WTC11 (cell line): Measurements from ENCODE around the gene MAGEB2. TPM values are rescaled to one million over a fixed set of nuclear protein-coding genes. Genes with fewer than 3 reads are reported as not detected.

Source experiments
- ATAC-seq: fragments of 200-7000 bp; cut with Tn5 transposase; 2 replicates; pipeline ENCODE4 v1.10.0; 2021; ENCODE audit warnings: mild to moderate bottlenecking, moderate library complexity
- CTCF ChIA-PET: fragments of 300-600 bp; sonication (Branson Sonifier 250); formaldehyde crosslinking; loops from one replicate; lab custom pipeline; 2021; ENCODE audit warnings: antibody characterized with exemption; lab: Charles Lee
- POLR2A ChIA-PET: fragments of 350-600 bp; sonication (Branson Sonifier 250); formaldehyde crosslinking; loops from one replicate; lab custom pipeline; 2021; ENCODE audit warnings: antibody characterized with exemption; lab: Charles Lee
- DNase-seq: peaks from one replicate; pipeline ENCODE4 v3.0.0; 2021; ENCODE audit warnings: low spot score
- H3K27ac Mint-ChIP-seq: 2 replicates; pipeline ENCODE4 v1.8.0; 2021; ENCODE audit warnings: mixed read lengths
- H3K27me3 Mint-ChIP-seq: 2 replicates; pipeline ENCODE4 v1.8.0; 2021; ENCODE audit warnings: low read depth, mild to moderate bottlenecking, moderate library complexity, mixed read lengths
- H3K36me3 Mint-ChIP-seq: 2 replicates; pipeline ENCODE4 v1.8.0; 2021; ENCODE audit warnings: mixed read lengths
- H3K4me1 Mint-ChIP-seq: 2 replicates; pipeline ENCODE4 v1.8.0; 2022; ENCODE audit warnings: mixed read lengths
- H3K4me3 Mint-ChIP-seq: 2 replicates; pipeline ENCODE4 v1.8.0; 2021; ENCODE audit warnings: mild to moderate bottlenecking, moderate library complexity, mixed read lengths
- H3K9me3 Mint-ChIP-seq: 2 replicates; pipeline ENCODE4 v1.8.0; 2021; ENCODE audit warnings: mixed read lengths
- CBFB ChIP-seq: sonication (generic); formaldehyde crosslinking; IDR thresholded peaks from 2 replicates; pipeline ENCODE4 v1.8.1; 2022; ENCODE audit warnings: mild to moderate bottlenecking, low read depth, missing genetic modification reagents
- CREB1 ChIP-seq: sonication (generic); formaldehyde crosslinking; IDR thresholded peaks from 2 replicates; pipeline ENCODE4 v1.8.0; 2023; ENCODE audit warnings: mild to moderate bottlenecking, missing genetic modification reagents
- GABPB1 ChIP-seq: sonication (generic); formaldehyde crosslinking; IDR thresholded peaks from 2 replicates; pipeline ENCODE4 v1.8.1; 2023; ENCODE audit warnings: mild to moderate bottlenecking, missing genetic modification reagents
- JAZF1 ChIP-seq: fragments of 250-450 bp; sonication (Bioruptor Pico); IDR thresholded peaks from 2 replicates; pipeline ENCODE4 v1.9.0; 2021; ENCODE audit warnings: moderate library complexity, mild to moderate bottlenecking, inconsistent platforms
- MYBL2 ChIP-seq: sonication (generic); formaldehyde crosslinking; IDR thresholded peaks from 2 replicates; pipeline ENCODE4 v1.8.1; 2023; ENCODE audit warnings: mild to moderate bottlenecking, moderate library complexity, missing genetic modification reagents
- RORB ChIP-seq: fragments of 250-450 bp; sonication (Bioruptor Pico); IDR thresholded peaks from 2 replicates; pipeline ENCODE4 v1.9.0; 2021; ENCODE audit warnings: mild to moderate bottlenecking
- SMAD3 ChIP-seq: sonication (generic); formaldehyde crosslinking; IDR thresholded peaks from 2 replicates; pipeline ENCODE4 v1.8.0; 2022; ENCODE audit warnings: missing genetic modification reagents, mild to moderate bottlenecking, borderline replicate concordance
- TP53 ChIP-seq: sonication (generic); formaldehyde crosslinking; IDR thresholded peaks from 2 replicates; pipeline ENCODE4 v1.8.1; 2023; ENCODE audit warnings: mild to moderate bottlenecking, missing genetic modification reagents
- ZNF121 ChIP-seq: sonication (generic); formaldehyde crosslinking; IDR thresholded peaks from 2 replicates; pipeline ENCODE4 v1.8.0; 2023; ENCODE audit warnings: missing genetic modification reagents
- ZNF232 ChIP-seq: sonication (generic); formaldehyde crosslinking; IDR thresholded peaks from 2 replicates; pipeline ENCODE4 v1.8.0; 2022; ENCODE audit warnings: mild to moderate bottlenecking, missing genetic modification reagents
- ZNF263 ChIP-seq: sonication (generic); formaldehyde crosslinking; IDR thresholded peaks from 2 replicates; pipeline ENCODE4 v1.8.1; 2022; ENCODE audit warnings: low read depth, mild to moderate bottlenecking, moderate library complexity, missing genetic modification reagents
- ZNF416 ChIP-seq: fragments of 250-450 bp; sonication (Bioruptor Pico); IDR thresholded peaks from 2 replicates; pipeline ENCODE4 v1.9.0; 2021; ENCODE audit warnings: mild to moderate bottlenecking, inconsistent platforms
- total RNA-seq: library from RNA; stranded (reverse); gene quantifications from 3 replicates; pipeline ENCODE4 v1.2.3, GENCODE V29; 2021
- TF ChIP-seq, protein P1 (sequence below): sonication (generic); formaldehyde crosslinking; IDR thresholded peaks from 2 replicates; pipeline ENCODE4 v1.8.1; 2022; ENCODE audit warnings: missing genetic modification reagents, borderline replicate concordance
- TF ChIP-seq, protein P2 (sequence below): sonication (generic); formaldehyde crosslinking; IDR thresholded peaks from 2 replicates; pipeline ENCODE4 v1.8.1; 2022; ENCODE audit warnings: mild to moderate bottlenecking, missing genetic modification reagents, moderate library complexity, borderline replicate concordance
- TF ChIP-seq, protein P3 (sequence below): sonication (generic); formaldehyde crosslinking; IDR thresholded peaks from 2 replicates; pipeline ENCODE4 v1.8.1; 2022; ENCODE audit warnings: low read depth, mild to moderate bottlenecking, moderate library complexity, missing genetic modification reagents, borderline replicate concordance
- TF ChIP-seq, protein P4 (sequence below): fragments of 250-450 bp; sonication (Bioruptor Pico); IDR thresholded peaks from 2 replicates; pipeline ENCODE4 v1.9.0; 2021; ENCODE audit warnings: mild to moderate bottlenecking, borderline replicate concordance
- TF ChIP-seq, protein P5 (sequence below): sonication (generic); formaldehyde crosslinking; IDR thresholded peaks from 2 replicates; pipeline ENCODE4 v1.8.0; 2022; ENCODE audit warnings: missing genetic modification reagents
- TF ChIP-seq, protein P6 (sequence below): sonication (generic); formaldehyde crosslinking; IDR thresholded peaks from 2 replicates; pipeline ENCODE4 v1.8.0; 2023; ENCODE audit warnings: mild to moderate bottlenecking, missing genetic modification reagents
- TF ChIP-seq, protein P7 (sequence below): sonication (generic); formaldehyde crosslinking; IDR thresholded peaks from 2 replicates; pipeline ENCODE4 v1.8.1; 2023; ENCODE audit warnings: mild to moderate bottlenecking, missing genetic modification reagents, moderate library complexity

MAGEB2 gene
- total RNA-seq, 1 experiment from 2014 or later = 0.35 TPM

DNA sequence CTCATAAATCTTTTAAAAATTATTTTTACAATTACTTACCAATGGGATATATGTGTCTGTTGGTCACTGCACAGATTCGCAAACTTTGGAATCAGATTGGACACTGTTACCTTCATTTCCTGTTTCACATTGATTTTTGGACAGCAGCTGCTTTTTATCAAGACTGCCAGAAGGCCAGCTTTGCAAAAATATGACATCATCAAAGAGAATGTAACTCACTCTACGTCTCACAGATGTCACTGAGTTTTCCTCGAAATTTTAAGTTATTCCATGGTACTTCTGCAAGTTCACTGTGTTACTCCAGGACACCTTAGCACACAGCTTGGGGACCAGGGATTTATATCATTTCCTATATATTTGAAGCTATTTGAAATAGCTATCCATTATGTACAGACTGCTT is 31.8 kb upstream of the MAGEB2 start:
- ATAC-seq = no peak
- Mint-ChIP-seq H3K4me3 (no peak overlapping the region), H3K36me3 (no peaks in the 10 kb centered on the region)
- no peak for DNase-seq
- POLR2A ChIA-PET = no interaction called here
- TF ChIP-seq, protein P1, sequence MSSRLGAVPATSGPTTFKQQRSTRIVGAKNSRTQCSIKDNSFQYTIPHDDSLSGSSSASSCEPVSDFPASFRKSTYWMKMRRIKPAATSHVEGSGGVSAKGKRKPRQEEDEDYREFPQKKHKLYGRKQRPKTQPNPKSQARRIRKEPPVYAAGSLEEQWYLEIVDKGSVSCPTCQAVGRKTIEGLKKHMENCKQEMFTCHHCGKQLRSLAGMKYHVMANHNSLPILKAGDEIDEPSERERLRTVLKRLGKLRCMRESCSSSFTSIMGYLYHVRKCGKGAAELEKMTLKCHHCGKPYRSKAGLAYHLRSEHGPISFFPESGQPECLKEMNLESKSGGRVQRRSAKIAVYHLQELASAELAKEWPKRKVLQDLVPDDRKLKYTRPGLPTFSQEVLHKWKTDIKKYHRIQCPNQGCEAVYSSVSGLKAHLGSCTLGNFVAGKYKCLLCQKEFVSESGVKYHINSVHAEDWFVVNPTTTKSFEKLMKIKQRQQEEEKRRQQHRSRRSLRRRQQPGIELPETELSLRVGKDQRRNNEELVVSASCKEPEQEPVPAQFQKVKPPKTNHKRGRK (CRISPR knock-in tag) = no peak
- no peak for TF ChIP-seq CREB1 (CRISPR knock-in tag)
- TF ChIP-seq, all 79 proteins: peak for 0
- H3K9me3 Mint-ChIP-seq = no peaks in the 10 kb centered on the region
- H3K4me1 Mint-ChIP-seq = peaks cover 3% of the 10 kb centered on the region; the same call in 1 of the 2 replicates
- CTCF ChIA-PET = no interaction called here
- H3K27ac Mint-ChIP-seq = no peak overlapping the region
- no peaks in the 10 kb centered on the region; the same call in 1 of the 2 replicates for H3K27me3 Mint-ChIP-seq

DNA sequence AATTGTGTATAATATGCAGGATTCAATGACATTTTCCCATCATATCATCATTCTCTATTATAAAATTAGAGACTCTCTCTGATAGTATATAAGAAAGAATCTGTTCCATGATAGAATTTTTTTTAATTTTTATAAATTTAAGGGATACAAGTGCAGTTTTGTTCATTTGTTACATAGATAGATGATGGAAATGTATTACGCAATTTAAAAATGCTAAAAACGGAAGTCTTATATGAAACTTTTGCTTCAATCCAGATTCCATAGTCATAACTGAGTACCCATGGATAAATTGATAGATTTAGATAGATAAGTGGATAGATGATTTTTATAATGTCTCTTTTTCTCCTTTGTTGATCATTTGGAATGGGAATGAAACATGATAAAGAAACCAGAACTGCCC is 24.9 kb upstream of the MAGEB2 start:
- Mint-ChIP-seq H3K27me3 (no peaks in the 10 kb centered on the region; the same call in none of the 2 replicates), H3K27ac (no peak overlapping the region), H3K4me3 (no peak overlapping the region), H3K9me3 (no peaks in the 10 kb centered on the region), H3K36me3 (no peaks in the 10 kb centered on the region), H3K4me1 (peaks cover 23% of the 10 kb centered on the region)
- no peak for ATAC-seq
- no peak for DNase-seq
- TF ChIP-seq, protein P2, sequence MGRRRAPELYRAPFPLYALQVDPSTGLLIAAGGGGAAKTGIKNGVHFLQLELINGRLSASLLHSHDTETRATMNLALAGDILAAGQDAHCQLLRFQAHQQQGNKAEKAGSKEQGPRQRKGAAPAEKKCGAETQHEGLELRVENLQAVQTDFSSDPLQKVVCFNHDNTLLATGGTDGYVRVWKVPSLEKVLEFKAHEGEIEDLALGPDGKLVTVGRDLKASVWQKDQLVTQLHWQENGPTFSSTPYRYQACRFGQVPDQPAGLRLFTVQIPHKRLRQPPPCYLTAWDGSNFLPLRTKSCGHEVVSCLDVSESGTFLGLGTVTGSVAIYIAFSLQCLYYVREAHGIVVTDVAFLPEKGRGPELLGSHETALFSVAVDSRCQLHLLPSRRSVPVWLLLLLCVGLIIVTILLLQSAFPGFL (CRISPR knock-in tag) = no peak
- TF ChIP-seq, protein P3, sequence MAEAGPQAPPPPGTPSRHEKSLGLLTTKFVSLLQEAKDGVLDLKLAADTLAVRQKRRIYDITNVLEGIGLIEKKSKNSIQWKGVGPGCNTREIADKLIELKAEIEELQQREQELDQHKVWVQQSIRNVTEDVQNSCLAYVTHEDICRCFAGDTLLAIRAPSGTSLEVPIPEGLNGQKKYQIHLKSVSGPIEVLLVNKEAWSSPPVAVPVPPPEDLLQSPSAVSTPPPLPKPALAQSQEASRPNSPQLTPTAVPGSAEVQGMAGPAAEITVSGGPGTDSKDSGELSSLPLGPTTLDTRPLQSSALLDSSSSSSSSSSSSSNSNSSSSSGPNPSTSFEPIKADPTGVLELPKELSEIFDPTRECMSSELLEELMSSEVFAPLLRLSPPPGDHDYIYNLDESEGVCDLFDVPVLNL (CRISPR knock-in tag) = no peak
- TF ChIP-seq, protein P4, sequence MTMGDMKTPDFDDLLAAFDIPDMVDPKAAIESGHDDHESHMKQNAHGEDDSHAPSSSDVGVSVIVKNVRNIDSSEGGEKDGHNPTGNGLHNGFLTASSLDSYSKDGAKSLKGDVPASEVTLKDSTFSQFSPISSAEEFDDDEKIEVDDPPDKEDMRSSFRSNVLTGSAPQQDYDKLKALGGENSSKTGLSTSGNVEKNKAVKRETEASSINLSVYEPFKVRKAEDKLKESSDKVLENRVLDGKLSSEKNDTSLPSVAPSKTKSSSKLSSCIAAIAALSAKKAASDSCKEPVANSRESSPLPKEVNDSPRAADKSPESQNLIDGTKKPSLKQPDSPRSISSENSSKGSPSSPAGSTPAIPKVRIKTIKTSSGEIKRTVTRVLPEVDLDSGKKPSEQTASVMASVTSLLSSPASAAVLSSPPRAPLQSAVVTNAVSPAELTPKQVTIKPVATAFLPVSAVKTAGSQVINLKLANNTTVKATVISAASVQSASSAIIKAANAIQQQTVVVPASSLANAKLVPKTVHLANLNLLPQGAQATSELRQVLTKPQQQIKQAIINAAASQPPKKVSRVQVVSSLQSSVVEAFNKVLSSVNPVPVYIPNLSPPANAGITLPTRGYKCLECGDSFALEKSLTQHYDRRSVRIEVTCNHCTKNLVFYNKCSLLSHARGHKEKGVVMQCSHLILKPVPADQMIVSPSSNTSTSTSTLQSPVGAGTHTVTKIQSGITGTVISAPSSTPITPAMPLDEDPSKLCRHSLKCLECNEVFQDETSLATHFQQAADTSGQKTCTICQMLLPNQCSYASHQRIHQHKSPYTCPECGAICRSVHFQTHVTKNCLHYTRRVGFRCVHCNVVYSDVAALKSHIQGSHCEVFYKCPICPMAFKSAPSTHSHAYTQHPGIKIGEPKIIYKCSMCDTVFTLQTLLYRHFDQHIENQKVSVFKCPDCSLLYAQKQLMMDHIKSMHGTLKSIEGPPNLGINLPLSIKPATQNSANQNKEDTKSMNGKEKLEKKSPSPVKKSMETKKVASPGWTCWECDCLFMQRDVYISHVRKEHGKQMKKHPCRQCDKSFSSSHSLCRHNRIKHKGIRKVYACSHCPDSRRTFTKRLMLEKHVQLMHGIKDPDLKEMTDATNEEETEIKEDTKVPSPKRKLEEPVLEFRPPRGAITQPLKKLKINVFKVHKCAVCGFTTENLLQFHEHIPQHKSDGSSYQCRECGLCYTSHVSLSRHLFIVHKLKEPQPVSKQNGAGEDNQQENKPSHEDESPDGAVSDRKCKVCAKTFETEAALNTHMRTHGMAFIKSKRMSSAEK (CRISPR knock-in tag) = no peak
- TF ChIP-seq TP53 (no peak), SMAD3 (CRISPR knock-in tag) (no peak), ZNF121 (CRISPR knock-in tag) (no peak), RORB (CRISPR knock-in tag) (no peak), MYBL2 (CRISPR knock-in tag) (no peak), ZNF232 (CRISPR knock-in tag) (no peak), CBFB (CRISPR knock-in tag) (no peak), ZNF416 (CRISPR knock-in tag) (no peak), JAZF1 (no peak), GABPB1 (no peak), CREB1 (CRISPR knock-in tag) (no peak), ZNF263 (CRISPR knock-in tag) (no peak)
- TF ChIP-seq, protein P5, sequence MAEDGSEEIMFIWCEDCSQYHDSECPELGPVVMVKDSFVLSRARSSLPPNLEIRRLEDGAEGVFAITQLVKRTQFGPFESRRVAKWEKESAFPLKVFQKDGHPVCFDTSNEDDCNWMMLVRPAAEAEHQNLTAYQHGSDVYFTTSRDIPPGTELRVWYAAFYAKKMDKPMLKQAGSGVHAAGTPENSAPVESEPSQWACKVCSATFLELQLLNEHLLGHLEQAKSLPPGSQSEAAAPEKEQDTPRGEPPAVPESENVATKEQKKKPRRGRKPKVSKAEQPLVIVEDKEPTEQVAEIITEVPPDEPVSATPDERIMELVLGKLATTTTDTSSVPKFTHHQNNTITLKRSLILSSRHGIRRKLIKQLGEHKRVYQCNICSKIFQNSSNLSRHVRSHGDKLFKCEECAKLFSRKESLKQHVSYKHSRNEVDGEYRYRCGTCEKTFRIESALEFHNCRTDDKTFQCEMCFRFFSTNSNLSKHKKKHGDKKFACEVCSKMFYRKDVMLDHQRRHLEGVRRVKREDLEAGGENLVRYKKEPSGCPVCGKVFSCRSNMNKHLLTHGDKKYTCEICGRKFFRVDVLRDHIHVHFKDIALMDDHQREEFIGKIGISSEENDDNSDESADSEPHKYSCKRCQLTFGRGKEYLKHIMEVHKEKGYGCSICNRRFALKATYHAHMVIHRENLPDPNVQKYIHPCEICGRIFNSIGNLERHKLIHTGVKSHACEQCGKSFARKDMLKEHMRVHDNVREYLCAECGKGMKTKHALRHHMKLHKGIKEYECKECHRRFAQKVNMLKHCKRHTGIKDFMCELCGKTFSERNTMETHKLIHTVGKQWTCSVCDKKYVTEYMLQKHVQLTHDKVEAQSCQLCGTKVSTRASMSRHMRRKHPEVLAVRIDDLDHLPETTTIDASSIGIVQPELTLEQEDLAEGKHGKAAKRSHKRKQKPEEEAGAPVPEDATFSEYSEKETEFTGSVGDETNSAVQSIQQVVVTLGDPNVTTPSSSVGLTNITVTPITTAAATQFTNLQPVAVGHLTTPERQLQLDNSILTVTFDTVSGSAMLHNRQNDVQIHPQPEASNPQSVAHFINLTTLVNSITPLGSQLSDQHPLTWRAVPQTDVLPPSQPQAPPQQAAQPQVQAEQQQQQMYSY = no peak
- TF ChIP-seq, protein P6, sequence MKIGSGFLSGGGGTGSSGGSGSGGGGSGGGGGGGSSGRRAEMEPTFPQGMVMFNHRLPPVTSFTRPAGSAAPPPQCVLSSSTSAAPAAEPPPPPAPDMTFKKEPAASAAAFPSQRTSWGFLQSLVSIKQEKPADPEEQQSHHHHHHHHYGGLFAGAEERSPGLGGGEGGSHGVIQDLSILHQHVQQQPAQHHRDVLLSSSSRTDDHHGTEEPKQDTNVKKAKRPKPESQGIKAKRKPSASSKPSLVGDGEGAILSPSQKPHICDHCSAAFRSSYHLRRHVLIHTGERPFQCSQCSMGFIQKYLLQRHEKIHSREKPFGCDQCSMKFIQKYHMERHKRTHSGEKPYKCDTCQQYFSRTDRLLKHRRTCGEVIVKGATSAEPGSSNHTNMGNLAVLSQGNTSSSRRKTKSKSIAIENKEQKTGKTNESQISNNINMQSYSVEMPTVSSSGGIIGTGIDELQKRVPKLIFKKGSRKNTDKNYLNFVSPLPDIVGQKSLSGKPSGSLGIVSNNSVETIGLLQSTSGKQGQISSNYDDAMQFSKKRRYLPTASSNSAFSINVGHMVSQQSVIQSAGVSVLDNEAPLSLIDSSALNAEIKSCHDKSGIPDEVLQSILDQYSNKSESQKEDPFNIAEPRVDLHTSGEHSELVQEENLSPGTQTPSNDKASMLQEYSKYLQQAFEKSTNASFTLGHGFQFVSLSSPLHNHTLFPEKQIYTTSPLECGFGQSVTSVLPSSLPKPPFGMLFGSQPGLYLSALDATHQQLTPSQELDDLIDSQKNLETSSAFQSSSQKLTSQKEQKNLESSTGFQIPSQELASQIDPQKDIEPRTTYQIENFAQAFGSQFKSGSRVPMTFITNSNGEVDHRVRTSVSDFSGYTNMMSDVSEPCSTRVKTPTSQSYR (CRISPR knock-in tag) = no peak
- TF ChIP-seq, protein P7, sequence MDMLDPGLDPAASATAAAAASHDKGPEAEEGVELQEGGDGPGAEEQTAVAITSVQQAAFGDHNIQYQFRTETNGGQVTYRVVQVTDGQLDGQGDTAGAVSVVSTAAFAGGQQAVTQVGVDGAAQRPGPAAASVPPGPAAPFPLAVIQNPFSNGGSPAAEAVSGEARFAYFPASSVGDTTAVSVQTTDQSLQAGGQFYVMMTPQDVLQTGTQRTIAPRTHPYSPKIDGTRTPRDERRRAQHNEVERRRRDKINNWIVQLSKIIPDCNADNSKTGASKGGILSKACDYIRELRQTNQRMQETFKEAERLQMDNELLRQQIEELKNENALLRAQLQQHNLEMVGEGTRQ = no peak
- ChIA-PET POLR2A (no interaction called here), CTCF (no interaction called here)
